Measurements from ENCODE around the gene TTLL4.

Gene TTLL4

GRCh38 chr2:218713922-218714321 is 3.3 kb downstream of the TTLL4 start:
- DNase-seq (ENCODE audit: low read depth) = no peak

- no peak for DNase-seq (ENCODE audit: low read depth)
Observed at GRCh38 chr2:218716070-218716469, 5.4 kb downstream of the TTLL4 start.

- no peak for DNase-seq (ENCODE audit: low read depth)
Observed at GRCh38 chr2:218717262-218717661, 6.6 kb downstream of the TTLL4 start.

GRCh38 chr2:218718058-218718457 is 7.4 kb downstream of the TTLL4 start:
- DNase-seq (ENCODE audit: low read depth) = no peak

- DNase-seq (ENCODE audit: low read depth) = no peak
Observed at GRCh38 chr2:218719457-218719856, 8.8 kb downstream of the TTLL4 start.

GRCh38 chr2:218720048-218721041 is 9.7 kb downstream of the TTLL4 start:
- DNase-seq (ENCODE audit: low read depth) = no peak

- no peak for DNase-seq (ENCODE audit: low read depth)
Observed at GRCh38 chr2:218721488-218721887, 10.9 kb downstream of the TTLL4 start.

- peak; percentile 58 for DNase-seq (ENCODE audit: low read depth)
Observed at GRCh38 chr2:218721934-218722333, 11.3 kb downstream of the TTLL4 start.

- DNase-seq (ENCODE audit: low read depth) = no peak
Observed at GRCh38 chr2:218722419-218722818, 11.8 kb downstream of the TTLL4 start.

- no peak for DNase-seq (ENCODE audit: low read depth)
Observed at GRCh38 chr2:218722876-218723785, 12.5 kb downstream of the TTLL4 start.

GRCh38 chr2:218726004-218726574 is 15.5 kb downstream of the TTLL4 start:
- no peak for DNase-seq (ENCODE audit: low read depth)

GRCh38 chr2:218727502-218728165 is 17.0 kb downstream of the TTLL4 start:
- DNase-seq (ENCODE audit: low read depth) = no peak

GRCh38 chr2:218729640-218730039 is 19.0 kb downstream of the TTLL4 start:
- no peak for DNase-seq (ENCODE audit: low read depth)

- no peak for DNase-seq (ENCODE audit: low read depth)
Observed at GRCh38 chr2:218732052-218732760, 21.6 kb downstream of the TTLL4 start.

- DNase-seq (ENCODE audit: low read depth) = no peak
Observed at GRCh38 chr2:218732761-218733158, 22.1 kb downstream of the TTLL4 start.

- DNase-seq (ENCODE audit: low read depth) = no peak
Observed at GRCh38 chr2:218733171-218734021, 22.8 kb downstream of the TTLL4 start.

GRCh38 chr2:218734190-218734975 is 23.7 kb downstream of the TTLL4 start:
- DNase-seq (ENCODE audit: low read depth) = no peak

- DNase-seq (ENCODE audit: low read depth) = no peak
Observed at GRCh38 chr2:218736531-218736930, 25.9 kb downstream of the TTLL4 start.

GRCh38 chr2:218743068-218743467 is 32.4 kb downstream of the TTLL4 start:
- no peak for DNase-seq (ENCODE audit: low read depth)

All from CMK (cell line).